GM12878 (cell line): ENCODE results near the gene FRAS1. TPM values are rescaled to one million over a fixed set of nuclear protein-coding genes. Genes with fewer than 3 reads are reported as not detected.

Experiments
- ATAC-seq: fragments of 200-7000 bp; cut with Tn5 transposase; 3 replicates; pipeline ENCODE4 v1.9.1; 2020; ENCODE audit warnings: mild to moderate bottlenecking, moderate library complexity
- BruUV-seq: library from RNA; stranded (reverse); fragments of 400-500 nt; replicated peaks from 2 replicates; lab custom pipeline; 2021; lab: Mats Ljungman, UMichigan
- CTCF ChIA-PET: fragments of 300-600 bp; sonication (Branson Sonifier 250); formaldehyde crosslinking; extraction: SDS; loops from one replicate; lab custom pipeline; 2021; ENCODE audit warnings: inconsistent platforms; lab: Yijun Ruan, JAX
- POLR2A ChIA-PET: fragments of 350-600 bp; formaldehyde crosslinking; extraction: SDS; loops from one replicate; lab custom pipeline; 2021; ENCODE audit warnings: inconsistent platforms; lab: Charles Lee
- RAD21 ChIA-PET: fragments of 300-600 bp; sonication (Branson Sonifier 250); formaldehyde crosslinking; loops from one replicate; lab custom pipeline; 2023; ENCODE audit warnings: antibody characterized with exemption; ENCODE audit not compliant: unreplicated experiment; lab: Charles Lee
- SMC1A ChIA-PET: fragments of 300-600 bp; sonication (Branson Sonifier 250); formaldehyde crosslinking; loops from one replicate; lab custom pipeline; 2023; ENCODE audit not compliant: unreplicated experiment, uncharacterized antibody; lab: Charles Lee
- DNase-seq: peaks from one replicate; pipeline ENCODE4 v3.0.0-alpha.2; 2011; ENCODE audit warnings: low read depth, low spot score
- FAIRE-seq: peaks from 3 replicates; lab custom pipeline; 2011; peaks lifted over from hg19 to GRCh38; lab: Jason Lieb, UNC
- H2AFZ ChIP-seq: 2 replicates; pipeline ENCODE4 v1.6.0; 2011; ENCODE audit warnings: low read depth, low read length, control low read depth; ENCODE audit not compliant: control insufficient read depth
- H3K27ac ChIP-seq: 2 replicates; pipeline ENCODE4 v1.5.1; 2011; ENCODE audit warnings: control low read depth; ENCODE audit not compliant: control insufficient read depth, insufficient read depth
- H3K27me3 ChIP-seq, 2 experiments: replicated peaks in 1 of 2; 2 replicates each; pipeline versions ENCODE4 v1.6.0 to v1.6.1; 2011; ENCODE audit warnings: low read length in 1 of 2; ENCODE audit not compliant: control insufficient read depth in 2 of 2, insufficient read depth in 2 of 2
- H3K36me3 ChIP-seq, 2 experiments: 2 replicates each; pipeline ENCODE4 v1.5.1; 2011; ENCODE audit warnings: low read length in 1 of 2; ENCODE audit not compliant: control insufficient read depth in 2 of 2, insufficient read depth in 2 of 2
- H3K4me1 ChIP-seq: 2 replicates; pipeline ENCODE4 v1.6.1; 2011; ENCODE audit warnings: mild to moderate bottlenecking, low read length, moderate library complexity, mixed read lengths; ENCODE audit not compliant: control insufficient read depth, insufficient read depth
- H3K4me2 ChIP-seq: 2 replicates; pipeline ENCODE4 v1.6.0; 2011; ENCODE audit warnings: control low read depth; ENCODE audit not compliant: control insufficient read depth, insufficient read depth
- H3K4me3 ChIP-seq: fragments of 200-600 bp; sonication (generic); 2 replicates; pipeline ENCODE4 v1.5.1; 2016
- H3K79me2 ChIP-seq: 2 replicates; pipeline ENCODE4 v1.6.0; 2011; ENCODE audit warnings: low read length; ENCODE audit not compliant: control insufficient read depth, insufficient read depth
- H3K9ac ChIP-seq: 2 replicates; pipeline ENCODE4 v1.8.0; 2011; ENCODE audit warnings: low read length, control low read depth, mixed read lengths; ENCODE audit not compliant: control insufficient read depth, insufficient read depth
- H3K9me3 ChIP-seq: replicated peaks from 3 replicates; pipeline ENCODE4 v1.5.1; 2011; ENCODE audit warnings: mild to moderate bottlenecking, low read length; ENCODE audit not compliant: control insufficient read depth, insufficient read depth
- H4K20me1 ChIP-seq: 2 replicates; pipeline ENCODE4 v1.6.0; 2011; ENCODE audit not compliant: control insufficient read depth, insufficient read depth
- ESRRA ChIP-seq: IDR thresholded peaks from 2 replicates; pipeline ENCODE4 v1.6.1; 2012; ENCODE audit warnings: mild to moderate bottlenecking, low read length, improper control_type of control experiment
- KLF5 ChIP-seq: fragments of 450-650 bp; IDR thresholded peaks from 2 replicates; pipeline ENCODE4 v1.6.1; 2014; ENCODE audit warnings: mild to moderate bottlenecking; ENCODE audit not compliant: partially characterized antibody
- MTA3 ChIP-seq: IDR thresholded peaks from 2 replicates; pipeline ENCODE4 v1.6.1; 2012; ENCODE audit warnings: low read length, inconsistent platforms, borderline replicate concordance
- MYB ChIP-seq: fragments of 150-350 bp; IDR thresholded peaks from 2 replicates; pipeline ENCODE4 v1.6.1; 2014; ENCODE audit warnings: mild to moderate bottlenecking, low read depth, low read length, borderline replicate concordance
- NRF1 ChIP-seq: conservative IDR thresholded peaks from 2 replicates; pipeline ENCODE4 v1.6.1; 2011; ENCODE audit warnings: mild to moderate bottlenecking, low read depth, low read length, improper control_type of control experiment
- PAX5 ChIP-seq: IDR thresholded peaks from 2 replicates; pipeline ENCODE4 v1.6.1; 2011; ENCODE audit warnings: low read depth, low read length, borderline replicate concordance
- SREBF1 ChIP-seq: IDR thresholded peaks from 2 replicates; pipeline ENCODE4 v1.6.1; 2012; ENCODE audit warnings: mild to moderate bottlenecking, low read length
- STAT1 ChIP-seq: fragments of 450-650 bp; conservative IDR thresholded peaks from 2 replicates; pipeline ENCODE4 v1.6.1; 2014; ENCODE audit warnings: antibody characterized with exemption, mild to moderate bottlenecking
- TCF12 ChIP-seq: IDR thresholded peaks from 2 replicates; pipeline ENCODE4 v1.6.1; 2011; ENCODE audit warnings: low read depth, mild to moderate bottlenecking, low read length
- YBX1 ChIP-seq: fragments of 450-650 bp; IDR thresholded peaks from 2 replicates; pipeline ENCODE4 v1.6.1; 2016; ENCODE audit warnings: antibody characterized with exemption
- WGBS: methylation state at CpG from one replicate; pipeline ENCODE4 v1.1.6; 2016; ENCODE audit warnings: low lambda C conversion rate; ENCODE audit not compliant: insufficient replicate concordance, insufficient coverage; ENCODE audit errors: missing lambda C conversion rate; 5-methylcytosine and 5-hydroxymethylcytosine counted together
- in situ Hi-C: fragments of 300-500 bp; cut with MboI; formaldehyde crosslinking; loops from 9 replicates; pipeline ENCODE4 v1.14.3; 2018; ENCODE audit warnings: mixed read lengths
- intact Hi-C: fragments of 100-400 bp; cut with micrococcal nuclease; formaldehyde crosslinking; loops from one replicate; pipeline ENCODE4 v1.14.2; 2022; ENCODE audit not compliant: unreplicated experiment
- polyA plus RNA-seq, 11 experiments: library from polyadenylated mRNA; depleted of rRNA in 4 of 11; unstranded in 6 of 11; stranded (reverse) in 5 of 11; fragments of >200 nt; fragmentation: Nextera tagmentation in 4 of 11; fragmentation: Illumina TruSeq in 1 of 11; extraction: Ambion mirVana in 4 of 11; extraction: Trizol in 1 of 11; gene quantifications; 1 replicate in 1 of 11; 2 replicates in 10 of 11; pipeline versions ENCODE4 v1.2.1 to v1.2.3, GENCODE V29; 2011 to 2016; ENCODE audit warnings: inconsistent platforms in 2 of 11, missing spikeins in 2 of 11, low read depth in 1 of 11
- total RNA-seq, 4 experiments: library from RNA; depleted of rRNA in 3 of 4; stranded (reverse); fragments of >200 nt in 3 of 4; fragmentation: Illumina TruSeq in 1 of 4; extraction: Trizol in 1 of 4; gene quantifications; 2 replicates each; pipeline versions ENCODE4 v1.2.1 to v1.2.3, GENCODE V29; 2013 to 2021
- TF ChIP-seq, protein P1 (sequence below): IDR thresholded peaks from 2 replicates; pipeline ENCODE4 v1.6.1; 2012; ENCODE audit warnings: low read depth, low read length, improper control_type of control experiment
- TF ChIP-seq, protein P2 (sequence below): fragments of 150-350 bp; IDR thresholded peaks from 2 replicates; pipeline ENCODE4 v1.6.1; 2014; ENCODE audit warnings: mild to moderate bottlenecking, low read depth, low read length

FRAS1 gene
- total and polyA plus RNA-seq, 10 of the 15 experiments (the other 5 are each of a cell fraction or from before 2014, with no cell fraction given): 0.08 to 11.7 (median 0.20) TPM

DNA sequence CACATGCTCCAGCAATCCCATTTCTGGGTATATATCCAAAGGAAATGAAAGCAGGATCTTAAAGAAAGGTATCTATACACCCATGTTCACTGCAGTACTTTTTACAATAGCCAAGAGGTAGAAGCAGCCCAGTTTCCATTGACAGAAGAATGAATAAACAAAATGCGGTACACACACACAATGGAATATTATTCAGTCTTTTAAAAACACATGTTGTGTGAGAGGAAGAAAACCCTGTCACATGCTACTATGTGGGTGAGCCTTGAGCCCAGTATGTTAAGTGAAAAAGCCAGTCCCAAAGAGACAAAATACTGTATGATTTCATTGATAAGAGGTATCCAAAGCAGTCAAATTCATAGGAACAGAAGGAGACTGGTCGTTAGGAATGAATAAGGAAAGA lies 500.7 kb downstream of the FRAS1 start:
- no peaks in the 10 kb centered on the region for H3K9me3 ChIP-seq
- H3K27me3 ChIP-seq: no peaks in the 10 kb centered on the region; a peak in 1 of 4 replicates
- H3K4me3 ChIP-seq: no peak overlapping the region
- no peak overlapping the region for H3K4me2 ChIP-seq
- no peak overlapping the region for H3K9ac ChIP-seq
- no peaks in the 10 kb centered on the region for H4K20me1 ChIP-seq
- ATAC-seq (no peak), DNase-seq (no peak), FAIRE-seq (no peak)
- ChIA-PET CTCF (no interaction called here), RAD21 (no interaction called here), SMC1A (no interaction called here), POLR2A (no interaction called here)
- no TSS peak for BruUV-seq
- in situ Hi-C loops (no loop called here), intact Hi-C loops (no loop called here)
- no peak overlapping the region for H3K27ac ChIP-seq
- no peaks in the 10 kb centered on the region for H3K79me2 ChIP-seq
- H2AFZ ChIP-seq: no peak overlapping the region
- no peaks in the 10 kb centered on the region for H3K36me3 ChIP-seq
- TF ChIP-seq ESRRA (no peak), YBX1 (no peak), STAT1 (no peak), KLF5 (no peak), PAX5 (no peak), MTA3 (no peak), TCF12 (no peak)
- TF ChIP-seq, protein P1, sequence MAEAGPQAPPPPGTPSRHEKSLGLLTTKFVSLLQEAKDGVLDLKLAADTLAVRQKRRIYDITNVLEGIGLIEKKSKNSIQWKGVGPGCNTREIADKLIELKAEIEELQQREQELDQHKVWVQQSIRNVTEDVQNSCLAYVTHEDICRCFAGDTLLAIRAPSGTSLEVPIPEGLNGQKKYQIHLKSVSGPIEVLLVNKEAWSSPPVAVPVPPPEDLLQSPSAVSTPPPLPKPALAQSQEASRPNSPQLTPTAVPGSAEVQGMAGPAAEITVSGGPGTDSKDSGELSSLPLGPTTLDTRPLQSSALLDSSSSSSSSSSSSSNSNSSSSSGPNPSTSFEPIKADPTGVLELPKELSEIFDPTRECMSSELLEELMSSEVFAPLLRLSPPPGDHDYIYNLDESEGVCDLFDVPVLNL: no peak
- H3K4me1 ChIP-seq: no peaks in the 10 kb centered on the region
- 43% methylated on average over 2 of the region's 2 CpGs for WGBS

DNA sequence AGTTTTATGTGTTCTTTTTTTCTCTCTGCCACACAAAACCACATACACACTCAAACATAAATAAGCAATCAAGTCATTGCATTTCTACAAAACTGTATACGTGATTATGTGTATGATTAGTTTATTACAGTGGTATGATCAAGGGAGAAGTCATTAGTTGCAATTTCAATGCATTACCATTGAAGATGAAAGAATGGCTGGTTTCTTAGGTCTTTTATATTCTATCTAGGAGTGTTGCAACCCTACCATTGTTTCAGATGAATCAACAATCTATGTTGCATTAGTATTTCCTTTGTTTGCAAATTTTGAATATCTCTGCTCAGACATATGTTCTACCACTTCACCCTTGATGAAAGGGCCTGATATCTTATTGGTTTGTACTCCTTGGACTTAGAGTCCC lies 501.3 kb downstream of the FRAS1 start:
- intact Hi-C loops: no loop called here
- ChIA-PET RAD21 (no interaction called here), SMC1A (interaction anchor here (0.7 to 0.9 kb wide), 3 partner anchors 9 to 302 kb away, joined by 3 read pairs; no protein-coding TSS in a partner anchor), POLR2A (no interaction called here), CTCF (interaction anchor here (1.2 kb wide), 1 partner anchor 9 kb away, joined by 3 read pairs; no protein-coding TSS in a partner anchor)
- Histone ChIP-seq H3K27me3 (no peaks in the 10 kb centered on the region; a peak in 1 of 4 replicates), H4K20me1 (no peaks in the 10 kb centered on the region), H3K4me3 (no peak overlapping the region), H3K9me3 (no peaks in the 10 kb centered on the region), H3K79me2 (no peaks in the 10 kb centered on the region), H3K4me2 (no peak overlapping the region), H3K9ac (no peak overlapping the region), H2AFZ (no peak overlapping the region), H3K36me3 (no peaks in the 10 kb centered on the region), H3K27ac (no peak overlapping the region), H3K4me1 (no peaks in the 10 kb centered on the region)
- TF ChIP-seq NRF1 (no peak), SREBF1 (no peak), MYB (no peak)
- TF ChIP-seq, protein P2, sequence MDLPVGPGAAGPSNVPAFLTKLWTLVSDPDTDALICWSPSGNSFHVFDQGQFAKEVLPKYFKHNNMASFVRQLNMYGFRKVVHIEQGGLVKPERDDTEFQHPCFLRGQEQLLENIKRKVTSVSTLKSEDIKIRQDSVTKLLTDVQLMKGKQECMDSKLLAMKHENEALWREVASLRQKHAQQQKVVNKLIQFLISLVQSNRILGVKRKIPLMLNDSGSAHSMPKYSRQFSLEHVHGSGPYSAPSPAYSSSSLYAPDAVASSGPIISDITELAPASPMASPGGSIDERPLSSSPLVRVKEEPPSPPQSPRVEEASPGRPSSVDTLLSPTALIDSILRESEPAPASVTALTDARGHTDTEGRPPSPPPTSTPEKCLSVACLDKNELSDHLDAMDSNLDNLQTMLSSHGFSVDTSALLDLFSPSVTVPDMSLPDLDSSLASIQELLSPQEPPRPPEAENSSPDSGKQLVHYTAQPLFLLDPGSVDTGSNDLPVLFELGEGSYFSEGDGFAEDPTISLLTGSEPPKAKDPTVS: no peak
- ATAC-seq (no peak), FAIRE-seq (no peak), DNase-seq (no peak)
- no TSS peak for BruUV-seq
- 79% methylated on average over 1 of the region's 1 CpG for WGBS
- in situ Hi-C loops: no loop called here
